DMS 273 (cell line): ENCODE measurements around the gene DNAJB14.

Source experiments
- DNase-seq: peaks from one replicate; lab custom pipeline; 2025; ENCODE audit not compliant: unreplicated experiment; lab: John Stamatoyannopoulos, UW

The DNAJB14 gene

GRCh38 chr4:99945718-99946355, 581 bp downstream of the DNAJB14 start:
- peak; percentile 62 for DNase-seq

GRCh38 chr4:99943904-99944437, 2.4 kb downstream of the DNAJB14 start:
- no peak for DNase-seq

- DNase-seq = no peak
Measured at GRCh38 chr4:99938243-99938753, 8.1 kb downstream of the DNAJB14 start.

GRCh38 chr4:99934891-99935290, 11.5 kb downstream of the DNAJB14 start:
- DNase-seq = no peak

- no peak for DNase-seq
Measured at GRCh38 chr4:99927566-99927965, 18.9 kb downstream of the DNAJB14 start.

- DNase-seq = no peak
Measured at GRCh38 chr4:99921174-99921573, 25.2 kb downstream of the DNAJB14 start.

- DNase-seq = no peak
Measured at GRCh38 chr4:99918656-99919055, 27.8 kb downstream of the DNAJB14 start.

GRCh38 chr4:99917575-99917974, 28.8 kb downstream of the DNAJB14 start:
- no peak for DNase-seq

GRCh38 chr4:99915449-99915848, 31.0 kb downstream of the DNAJB14 start:
- no peak for DNase-seq

- no peak for DNase-seq
Measured at GRCh38 chr4:99894998-99895397, 51.4 kb downstream of the DNAJB14 start.

GRCh38 chr4:99894161-99894997, 52.0 kb downstream of the DNAJB14 start, which contains the start of gene LAMTOR3:
Gene LAMTOR3, minus strand, starts transcription at chr4:99894427. Its CDS starts 464 bp downstream, at chr4:99893963.
- peak; percentile 92 for DNase-seq

- no peak for DNase-seq
Measured at GRCh38 chr4:99893839-99894160, 52.6 kb downstream of the DNAJB14 start.

- no peak for DNase-seq
Measured at GRCh38 chr4:99893029-99893428, 53.4 kb downstream of the DNAJB14 start.

- DNase-seq = no peak
Measured at GRCh38 chr4:99891351-99891750, 55.1 kb downstream of the DNAJB14 start.

- no peak for DNase-seq
Measured at GRCh38 chr4:99887837-99888236, 58.6 kb downstream of the DNAJB14 start.

GRCh38 chr4:99886146-99886545, 60.3 kb downstream of the DNAJB14 start:
- no peak for DNase-seq

GRCh38 chr4:99885687-99886086, 60.7 kb downstream of the DNAJB14 start:
- DNase-seq = no peak

GRCh38 chr4:99885063-99885664, 61.3 kb downstream of the DNAJB14 start:
- DNase-seq = peak; percentile 60

GRCh38 chr4:99879458-99879857, 67.0 kb downstream of the DNAJB14 start:
- no peak for DNase-seq

- no peak for DNase-seq
Measured at GRCh38 chr4:99878604-99879003, 67.8 kb downstream of the DNAJB14 start.

GRCh38 chr4:99876946-99877345, 69.5 kb downstream of the DNAJB14 start:
- no peak for DNase-seq

GRCh38 chr4:99875071-99875470, 71.3 kb downstream of the DNAJB14 start:
- no peak for DNase-seq
